Measurements from ENCODE around the gene ATG13. TPM values are rescaled to one million over a fixed set of nuclear protein-coding genes. Genes with fewer than 3 reads are reported as not detected.

ATG13 gene
- total and polyA plus RNA-seq, 2 of the 4 experiments (the other 2 are of a cell fraction) = 43.0 to 49.7 TPM

DNA sequence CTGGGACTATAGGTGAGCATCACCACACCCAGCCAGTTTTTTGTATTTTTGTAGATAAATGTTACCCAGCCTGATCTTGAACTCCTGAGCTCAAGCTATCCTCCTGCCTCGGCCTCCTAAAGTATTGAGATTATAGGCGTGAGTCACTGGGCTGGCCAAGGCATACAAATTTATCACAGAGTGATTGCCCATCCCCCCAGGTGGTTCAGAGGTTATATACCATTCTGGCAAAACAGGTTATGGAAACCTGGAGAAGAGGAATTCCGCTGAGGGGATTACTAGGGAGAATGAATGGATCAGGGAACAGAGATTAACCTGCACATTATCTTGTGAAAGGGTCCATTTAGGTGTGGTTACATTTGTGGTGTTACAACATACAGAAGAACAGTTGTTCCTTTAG is 8.1 kb downstream of the ATG13 start:
- H2AFZ ChIP-seq (replicated peaks; ENCODE audit: low read length, poor library complexity) = no peak overlapping the region
- H3K56ac ChIP-seq (ENCODE audit: extremely low read depth, insufficient read depth, low read length) = no peak overlapping the region

More for the DNA sequence above, 8.1 kb downstream of the ATG13 start:
- no peak overlapping the region for H3K27ac ChIP-seq (ENCODE audit: insufficient read depth, low read length)
- no peak overlapping the region for H3K14ac ChIP-seq (replicated peaks; ENCODE audit: low read depth, low read length)
- no peaks in the 10 kb centered on the region for H3K27me3 ChIP-seq (ENCODE audit: control insufficient read depth, insufficient read depth, low read length)
- 0 out of 2 replicates have a peak, but pooled peaks cover 3% of the 10 kb centered on the region for H3K9me1 ChIP-seq (ENCODE audit: insufficient read depth, low read length)
- no peak overlapping the region for H4K5ac ChIP-seq (ENCODE audit: low read depth, low read length)
- no peak overlapping the region for H2BK15ac ChIP-seq (ENCODE audit: low read depth, low read length)
- intact Hi-C loops (cut with micrococcal nuclease) = no loop called here
- ATAC-seq (ENCODE audit: low read depth) = no peak
- WGBS, 2 experiments (ENCODE audit: extremely low coverage in 2 of 2, insufficient read length in 1 of 2) = no CpG with 5 or more reads among the region's 3 CpGs
- H3K4me3 ChIP-seq (ENCODE audit: insufficient read depth, low read depth, low read length) = no peak overlapping the region
- H3K18ac ChIP-seq (ENCODE audit: low read depth, low read length) = no peak overlapping the region
- no peak overlapping the region for H4K8ac ChIP-seq (ENCODE audit: low read depth in 2 of 2, low read length in 2 of 2)
- DNase-seq = no peak
- H4K20me1 ChIP-seq (ENCODE audit: insufficient read depth, low read length) = peaks cover 2% of the 10 kb centered on the region; the same call in 1 of the 2 replicates
- H2AK9ac ChIP-seq (replicated peaks; ENCODE audit: low read depth, low read length, poor library complexity) = no peak overlapping the region
- peaks cover 23% of the 10 kb centered on the region for H3K36me3 ChIP-seq (ENCODE audit: control insufficient read depth, insufficient read depth, low read length)
- TF ChIP-seq RAD21 (IDR thresholded peaks at IDR 0.05; ENCODE audit: low read length) (no peak), NFE2L2 (IDR thresholded peaks at IDR 0.05; ENCODE audit: low read depth, low read length) (no peak)
- no peak overlapping the region for H3K9ac ChIP-seq (ENCODE audit: low read depth, low read length)
- no peak overlapping the region for H4K91ac ChIP-seq (ENCODE audit: insufficient read depth, low read depth, low read length)
- no peak overlapping the region for H3K23ac ChIP-seq (ENCODE audit: low read depth, low read length)
- in situ Hi-C loops (cut with MboI; ENCODE audit: low sequenced_read_pairs) = no loop called here
- H3K79me1 ChIP-seq (ENCODE audit: low read depth in 1 of 2, low read length in 2 of 2) = peaks cover 29 to 52% of the 10 kb centered on the region in 2 experiments
- no peak overlapping the region for H3K4ac ChIP-seq (ENCODE audit: low read depth, low read length)
- H3K4me1 ChIP-seq (ENCODE audit: control insufficient read depth, insufficient read depth, low read length) = no peaks in the 10 kb centered on the region
- no peak overlapping the region for H2AK5ac ChIP-seq (ENCODE audit: low read depth, low read length)
- no peaks in the 10 kb centered on the region for H3K9me3 ChIP-seq (ENCODE audit: control insufficient read depth, insufficient read depth, low read length)
- ChIA-PET POLR2A (ENCODE audit: unreplicated experiment) (no interaction called here), CTCF (interaction anchor here (0.6 to 0.7 kb wide), 2 partner anchors 56 to 116 kb away, joined by 3 to 4 read pairs; no protein-coding TSS in a partner anchor)
- no peak overlapping the region for H2BK120ac ChIP-seq (ENCODE audit: low read depth, low read length)
- no peak overlapping the region for H2BK20ac ChIP-seq (ENCODE audit: low read depth, low read length)
- no TSS peak for BruUV-seq (replicated peaks)
- no peak overlapping the region for H2BK5ac ChIP-seq (ENCODE audit: low read depth, low read length, poor library complexity, severe bottlenecking)
- dilution Hi-C loops (cut with HindIII; ENCODE audit: low sequenced_read_pairs, unreplicated experiment) = no loop called here
- H3K4me2 ChIP-seq (ENCODE audit: low read depth, low read length) = no peak overlapping the region

All from IMR-90 (cell line).